WI38 (cell line): Measurements from ENCODE around the gene C5orf15.
"Not testable (repeated sequence)": the region's sequence is repeated elsewhere in the genome, so short reads cannot be mapped to it uniquely, and the experiment has no call there.

ENCODE experiments used
- H3K4me3 ChIP-seq: 2 replicates; pipeline ENCODE4 v1.5.1; 2011; ENCODE audit warnings: low read depth, mild to moderate bottlenecking, control low read depth, low read length
- CTCF ChIP-seq: IDR thresholded peaks from 2 replicates; pipeline ENCODE4 v1.5.1; 2012; ENCODE audit warnings: low read depth, mild to moderate bottlenecking, control low read depth, low read length

The C5orf15 gene

GRCh38 chr5:133962131-133962530 is 6.3 kb downstream of the C5orf15 start:
- TF ChIP-seq CTCF, result no peak

GRCh38 chr5:133959643-133960042 is 8.8 kb downstream of the C5orf15 start:
- no peak for TF ChIP-seq CTCF
- H3K4me3 ChIP-seq, result no peak overlapping the region

More at GRCh38 chr5:133962131-133962530, 6.3 kb downstream of the C5orf15 start:
- no peak overlapping the region for H3K4me3 ChIP-seq

- no peak overlapping the region for H3K4me3 ChIP-seq
- no peak for TF ChIP-seq CTCF
Observed at GRCh38 chr5:133957591-133957990, 10.8 kb downstream of the C5orf15 start.

- no peak for TF ChIP-seq CTCF
- H3K4me3 ChIP-seq, result no peak overlapping the region
Observed at GRCh38 chr5:133957080-133957479, 11.3 kb downstream of the C5orf15 start.

- not testable (repeated sequence) for H3K4me3 ChIP-seq
Observed at GRCh38 chr5:133956196-133956595, 12.2 kb downstream of the C5orf15 start.

- no peak for TF ChIP-seq CTCF
- H3K4me3 ChIP-seq, result no peak overlapping the region
Observed at GRCh38 chr5:133953568-133954145, 14.8 kb downstream of the C5orf15 start.

- no peak overlapping the region for H3K4me3 ChIP-seq
- no peak for TF ChIP-seq CTCF
Observed at GRCh38 chr5:133952729-133953567, 15.5 kb downstream of the C5orf15 start.
